HEK293 (cell line): Measurements from ENCODE around the gene TBCC.

Experiments
- CTCF ChIA-PET: fragments of 350-600 bp; formaldehyde crosslinking; extraction: SDS; loops from one replicate; lab custom pipeline; 2021; ENCODE audit warnings: antibody characterized with exemption; lab: Yijun Ruan, JAX
- POLR2A ChIA-PET: fragments of 300-600 bp; formaldehyde crosslinking; extraction: SDS; loops from one replicate; lab custom pipeline; 2020; ENCODE audit warnings: antibody characterized with exemption, inconsistent platforms; lab: Yijun Ruan, JAX
- H3K27ac ChIP-seq: fragments of 200-500 bp; sonication (Bioruptor generic); 2 replicates; pipeline ENCODE4 v1.5.1; 2014; ENCODE audit warnings: low read depth, low read length, control low read depth, inconsistent platforms; ENCODE audit errors: extremely low read depth
- H3K36me3 ChIP-seq, 2 experiments: fragments of 200-500 bp in 1 of 2; sonication (Bioruptor generic) in 1 of 2; 1 replicate in 1 of 2; 2 replicates in 1 of 2; pipeline ENCODE4 v1.5.1; 2014 to 2017; ENCODE audit warnings: inconsistent platforms in 2 of 2, low read length in 2 of 2; ENCODE audit not compliant: control insufficient read depth in 2 of 2, insufficient read depth in 1 of 2
- H3K4me1 ChIP-seq: fragments of 200-500 bp; sonication (Bioruptor generic); 2 replicates; pipeline ENCODE4 v1.5.1; 2014; ENCODE audit warnings: mild to moderate bottlenecking, low read length, inconsistent platforms; ENCODE audit not compliant: control insufficient read depth, insufficient read depth
- H3K4me3 ChIP-seq: 2 replicates; pipeline ENCODE4 v1.5.1; 2011; ENCODE audit warnings: low read depth, mild to moderate bottlenecking, control low read depth, low read length, moderate library complexity
- H3K9me3 ChIP-seq: fragments of 200-500 bp; sonication (Bioruptor generic); 2 replicates; pipeline ENCODE4 v1.5.1; 2014; ENCODE audit warnings: low read depth, low read length, inconsistent platforms; ENCODE audit not compliant: control insufficient read depth, insufficient read depth
- MEIS1 ChIP-seq: sonication (generic); formaldehyde crosslinking; IDR thresholded peaks from 2 replicates; pipeline ENCODE4 v1.8.1; 2022; ENCODE audit warnings: missing genetic modification reagents, mild to moderate bottlenecking, borderline replicate concordance
- PRDM1 ChIP-seq: fragments of 450-650 bp; formaldehyde crosslinking; IDR thresholded peaks from 2 replicates; pipeline ENCODE4; 2016; ENCODE audit warnings: missing biosample characterization, missing genetic modification characterization
- ZBTB1 ChIP-seq: fragments of 450-650 bp; formaldehyde crosslinking; IDR thresholded peaks from 2 replicates; pipeline ENCODE4 v1.5.1; 2016; ENCODE audit warnings: missing biosample characterization, missing genetic modification characterization
- ZBTB21 ChIP-seq: fragments of 450-650 bp; formaldehyde crosslinking; IDR thresholded peaks from 2 replicates; pipeline ENCODE4 v1.5.1; 2017; ENCODE audit warnings: missing biosample characterization, missing genetic modification characterization
- ZFP3 ChIP-seq: fragments of 450-650 bp; formaldehyde crosslinking; IDR thresholded peaks from 2 replicates; pipeline ENCODE4 v1.5.1; 2016; ENCODE audit warnings: low read depth, missing biosample characterization, missing genetic modification characterization
- ZFP69B ChIP-seq: fragments of 450-650 bp; formaldehyde crosslinking; IDR thresholded peaks from 2 replicates; pipeline ENCODE4 v1.5.1; 2016; ENCODE audit warnings: missing biosample characterization, missing genetic modification characterization
- ZNF114 ChIP-seq: fragments of 450-650 bp; formaldehyde crosslinking; IDR thresholded peaks from 2 replicates; pipeline ENCODE4 v1.5.0; 2017; ENCODE audit warnings: missing biosample characterization, missing genetic modification characterization
- ZNF133 ChIP-seq: fragments of 450-650 bp; formaldehyde crosslinking; IDR thresholded peaks from 2 replicates; pipeline ENCODE4 v1.5.1; 2016; ENCODE audit warnings: missing biosample characterization, missing genetic modification characterization
- ZNF239 ChIP-seq: fragments of 450-650 bp; formaldehyde crosslinking; IDR thresholded peaks from 2 replicates; pipeline ENCODE4 v1.5.1; 2016; ENCODE audit warnings: missing biosample characterization, missing genetic modification characterization
- ZNF354C ChIP-seq: fragments of 450-650 bp; formaldehyde crosslinking; IDR thresholded peaks from 2 replicates; pipeline ENCODE4 v1.5.1; 2016; ENCODE audit warnings: missing biosample characterization, missing genetic modification characterization, low read depth, borderline replicate concordance
- ZNF510 ChIP-seq: fragments of 450-650 bp; formaldehyde crosslinking; IDR thresholded peaks from 2 replicates; pipeline ENCODE4 v1.5.1; 2018; ENCODE audit warnings: mild to moderate bottlenecking, missing genetic modification characterization, missing biosample characterization; ENCODE audit not compliant: insufficient replicate concordance
- ZNF558 ChIP-seq: fragments of 450-650 bp; formaldehyde crosslinking; IDR thresholded peaks from 2 replicates; pipeline ENCODE4 v1.5.1; 2016; ENCODE audit warnings: missing biosample characterization, missing genetic modification characterization
- TF ChIP-seq, protein P1 (sequence below): fragments of 450-650 bp; formaldehyde crosslinking; conservative IDR thresholded peaks from 2 replicates; pipeline ENCODE4 v1.5.1; 2016; ENCODE audit warnings: low read depth, missing biosample characterization, missing genetic modification characterization
- TF ChIP-seq, protein P2 (sequence below): IDR thresholded peaks from 2 replicates; pipeline ENCODE4 v1.6.1; 2011; ENCODE audit warnings: mild to moderate bottlenecking, low read depth, low read length, borderline replicate concordance
- TF ChIP-seq, protein P3 (sequence below): fragments of 450-650 bp; formaldehyde crosslinking; IDR thresholded peaks from 2 replicates; pipeline ENCODE4 v1.5.1; 2016; ENCODE audit warnings: missing biosample characterization, missing genetic modification characterization
- TF ChIP-seq, protein P4 (sequence below): fragments of 450-650 bp; formaldehyde crosslinking; IDR thresholded peaks from 2 replicates; pipeline ENCODE4 v1.5.1; 2016; ENCODE audit warnings: missing biosample characterization, missing genetic modification characterization
- TF ChIP-seq, protein P5 (sequence below): fragments of 450-650 bp; formaldehyde crosslinking; IDR thresholded peaks from 2 replicates; pipeline ENCODE4 v1.5.1; 2017; ENCODE audit warnings: missing biosample characterization, missing genetic modification characterization

Gene TBCC

DNA sequence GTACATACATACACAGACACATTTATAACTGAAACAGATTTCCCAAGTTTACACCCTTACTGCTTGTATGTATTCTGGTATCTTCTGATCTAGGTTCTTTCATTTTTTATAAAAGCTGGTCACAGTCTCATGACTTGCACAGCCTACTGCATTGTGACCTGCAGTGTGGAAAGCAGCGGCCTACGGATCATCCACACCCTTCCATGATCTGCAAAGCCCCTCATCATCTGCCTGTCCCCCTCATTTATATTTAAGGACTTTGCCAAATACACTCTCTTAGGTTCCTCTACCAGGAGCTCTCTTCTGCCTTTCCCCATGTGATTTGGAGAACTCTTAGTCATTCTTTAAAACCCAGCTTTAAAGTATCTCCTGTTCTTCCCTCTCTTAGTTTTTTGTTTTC is 23.9 kb upstream of the TBCC start:
- POLR2A ChIA-PET = interaction anchor here (2.2 kb wide), 1 partner anchor 23 kb away, joined by 13 read pairs; the partner anchor contains the start of gene TBCC
- no peak overlapping the region for H3K27ac ChIP-seq
- no peaks in the 10 kb centered on the region for H3K9me3 ChIP-seq
- CTCF ChIA-PET = interaction anchor here (0.6 to 1.0 kb wide), 3 partner anchors 555 to 890 kb away, joined by 3 to 4 read pairs (median 3); no protein-coding TSS in a partner anchor
- H3K4me1 ChIP-seq = no peaks in the 10 kb centered on the region
- TF ChIP-seq ZNF510 = no peak
- no peak for TF ChIP-seq ZFP69B (tag by site-specific recombination)
- no peak for TF ChIP-seq ZBTB21
- TF ChIP-seq ZNF354C = no peak
- TF ChIP-seq, protein P1, sequence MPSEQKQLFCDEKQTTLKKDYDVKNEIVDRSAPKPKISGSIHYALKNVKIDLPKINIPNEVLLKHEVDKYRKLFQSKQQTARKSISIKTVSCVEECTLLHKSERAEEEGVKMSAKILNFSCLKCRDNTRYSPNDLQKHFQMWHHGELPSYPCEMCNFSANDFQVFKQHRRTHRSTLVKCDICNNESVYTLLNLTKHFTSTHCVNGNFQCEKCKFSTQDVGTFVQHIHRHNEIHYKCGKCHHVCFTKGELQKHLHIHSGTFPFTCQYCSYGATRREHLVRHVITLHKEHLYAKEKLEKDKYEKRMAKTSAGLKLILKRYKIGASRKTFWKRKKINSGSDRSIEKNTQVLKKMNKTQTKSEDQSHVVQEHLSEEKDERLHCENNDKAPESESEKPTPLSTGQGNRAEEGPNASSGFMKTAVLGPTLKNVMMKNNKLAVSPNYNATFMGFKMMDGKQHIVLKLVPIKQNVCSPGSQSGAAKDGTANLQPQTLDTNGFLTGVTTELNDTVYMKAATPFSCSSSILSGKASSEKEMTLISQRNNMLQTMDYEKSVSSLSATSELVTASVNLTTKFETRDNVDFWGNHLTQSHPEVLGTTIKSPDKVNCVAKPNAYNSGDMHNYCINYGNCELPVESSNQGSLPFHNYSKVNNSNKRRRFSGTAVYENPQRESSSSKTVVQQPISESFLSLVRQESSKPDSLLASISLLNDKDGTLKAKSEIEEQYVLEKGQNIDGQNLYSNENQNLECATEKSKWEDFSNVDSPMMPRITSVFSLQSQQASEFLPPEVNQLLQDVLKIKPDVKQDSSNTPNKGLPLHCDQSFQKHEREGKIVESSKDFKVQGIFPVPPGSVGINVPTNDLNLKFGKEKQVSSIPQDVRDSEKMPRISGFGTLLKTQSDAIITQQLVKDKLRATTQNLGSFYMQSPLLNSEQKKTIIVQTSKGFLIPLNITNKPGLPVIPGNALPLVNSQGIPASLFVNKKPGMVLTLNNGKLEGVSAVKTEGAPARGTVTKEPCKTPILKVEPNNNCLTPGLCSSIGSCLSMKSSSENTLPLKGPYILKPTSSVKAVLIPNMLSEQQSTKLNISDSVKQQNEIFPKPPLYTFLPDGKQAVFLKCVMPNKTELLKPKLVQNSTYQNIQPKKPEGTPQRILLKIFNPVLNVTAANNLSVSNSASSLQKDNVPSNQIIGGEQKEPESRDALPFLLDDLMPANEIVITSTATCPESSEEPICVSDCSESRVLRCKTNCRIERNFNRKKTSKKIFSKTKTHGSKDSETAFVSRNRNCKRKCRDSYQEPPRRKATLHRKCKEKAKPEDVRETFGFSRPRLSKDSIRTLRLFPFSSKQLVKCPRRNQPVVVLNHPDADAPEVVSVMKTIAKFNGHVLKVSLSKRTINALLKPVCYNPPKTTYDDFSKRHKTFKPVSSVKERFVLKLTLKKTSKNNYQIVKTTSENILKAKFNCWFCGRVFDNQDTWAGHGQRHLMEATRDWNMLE = no peak
- TF ChIP-seq ZNF558 (tag by site-specific recombination) = no peak
- TF ChIP-seq, protein P2, sequence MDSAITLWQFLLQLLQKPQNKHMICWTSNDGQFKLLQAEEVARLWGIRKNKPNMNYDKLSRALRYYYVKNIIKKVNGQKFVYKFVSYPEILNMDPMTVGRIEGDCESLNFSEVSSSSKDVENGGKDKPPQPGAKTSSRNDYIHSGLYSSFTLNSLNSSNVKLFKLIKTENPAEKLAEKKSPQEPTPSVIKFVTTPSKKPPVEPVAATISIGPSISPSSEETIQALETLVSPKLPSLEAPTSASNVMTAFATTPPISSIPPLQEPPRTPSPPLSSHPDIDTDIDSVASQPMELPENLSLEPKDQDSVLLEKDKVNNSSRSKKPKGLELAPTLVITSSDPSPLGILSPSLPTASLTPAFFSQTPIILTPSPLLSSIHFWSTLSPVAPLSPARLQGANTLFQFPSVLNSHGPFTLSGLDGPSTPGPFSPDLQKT = no peak
- TF ChIP-seq, protein P3, sequence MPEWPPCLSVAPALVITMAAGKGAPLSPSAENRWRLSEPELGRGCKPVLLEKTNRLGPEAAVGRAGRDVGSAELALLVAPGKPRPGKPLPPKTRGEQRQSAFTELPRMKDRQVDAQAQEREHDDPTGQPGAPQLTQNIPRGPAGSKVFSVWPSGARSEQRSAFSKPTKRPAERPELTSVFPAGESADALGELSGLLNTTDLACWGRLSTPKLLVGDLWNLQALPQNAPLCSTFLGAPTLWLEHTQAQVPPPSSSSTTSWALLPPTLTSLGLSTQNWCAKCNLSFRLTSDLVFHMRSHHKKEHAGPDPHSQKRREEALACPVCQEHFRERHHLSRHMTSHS (tag by site-specific recombination) = no peak
- TF ChIP-seq ZFP3 (tag by site-specific recombination) = no peak
- no peak for TF ChIP-seq MEIS1 (CRISPR knock-in tag)
- TF ChIP-seq PRDM1 (tag by site-specific recombination) = no peak
- no peak for TF ChIP-seq ZNF114 (tag by site-specific recombination)
- TF ChIP-seq, protein P4, sequence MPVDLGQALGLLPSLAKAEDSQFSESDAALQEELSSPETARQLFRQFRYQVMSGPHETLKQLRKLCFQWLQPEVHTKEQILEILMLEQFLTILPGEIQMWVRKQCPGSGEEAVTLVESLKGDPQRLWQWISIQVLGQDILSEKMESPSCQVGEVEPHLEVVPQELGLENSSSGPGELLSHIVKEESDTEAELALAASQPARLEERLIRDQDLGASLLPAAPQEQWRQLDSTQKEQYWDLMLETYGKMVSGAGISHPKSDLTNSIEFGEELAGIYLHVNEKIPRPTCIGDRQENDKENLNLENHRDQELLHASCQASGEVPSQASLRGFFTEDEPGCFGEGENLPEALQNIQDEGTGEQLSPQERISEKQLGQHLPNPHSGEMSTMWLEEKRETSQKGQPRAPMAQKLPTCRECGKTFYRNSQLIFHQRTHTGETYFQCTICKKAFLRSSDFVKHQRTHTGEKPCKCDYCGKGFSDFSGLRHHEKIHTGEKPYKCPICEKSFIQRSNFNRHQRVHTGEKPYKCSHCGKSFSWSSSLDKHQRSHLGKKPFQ (tag by site-specific recombination) = no peak
- no peak for TF ChIP-seq ZBTB1 (tag by site-specific recombination)
- no peak for TF ChIP-seq ZNF133 (tag by site-specific recombination)
- no peak for TF ChIP-seq ZNF239 (tag by site-specific recombination)
- TF ChIP-seq, protein P5, sequence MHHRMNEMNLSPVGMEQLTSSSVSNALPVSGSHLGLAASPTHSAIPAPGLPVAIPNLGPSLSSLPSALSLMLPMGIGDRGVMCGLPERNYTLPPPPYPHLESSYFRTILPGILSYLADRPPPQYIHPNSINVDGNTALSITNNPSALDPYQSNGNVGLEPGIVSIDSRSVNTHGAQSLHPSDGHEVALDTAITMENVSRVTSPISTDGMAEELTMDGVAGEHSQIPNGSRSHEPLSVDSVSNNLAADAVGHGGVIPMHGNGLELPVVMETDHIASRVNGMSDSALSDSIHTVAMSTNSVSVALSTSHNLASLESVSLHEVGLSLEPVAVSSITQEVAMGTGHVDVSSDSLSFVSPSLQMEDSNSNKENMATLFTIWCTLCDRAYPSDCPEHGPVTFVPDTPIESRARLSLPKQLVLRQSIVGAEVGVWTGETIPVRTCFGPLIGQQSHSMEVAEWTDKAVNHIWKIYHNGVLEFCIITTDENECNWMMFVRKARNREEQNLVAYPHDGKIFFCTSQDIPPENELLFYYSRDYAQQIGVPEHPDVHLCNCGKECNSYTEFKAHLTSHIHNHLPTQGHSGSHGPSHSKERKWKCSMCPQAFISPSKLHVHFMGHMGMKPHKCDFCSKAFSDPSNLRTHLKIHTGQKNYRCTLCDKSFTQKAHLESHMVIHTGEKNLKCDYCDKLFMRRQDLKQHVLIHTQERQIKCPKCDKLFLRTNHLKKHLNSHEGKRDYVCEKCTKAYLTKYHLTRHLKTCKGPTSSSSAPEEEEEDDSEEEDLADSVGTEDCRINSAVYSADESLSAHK = no peak
- H3K36me3 ChIP-seq = no peaks in the 10 kb centered on the region; a peak in 1 of 3 replicates
- H3K4me3 ChIP-seq = no peak overlapping the region
